H1 (cell line): ENCODE results near the gene CGB2. TPM values are rescaled to one million over a fixed set of nuclear protein-coding genes. Genes with fewer than 3 reads are reported as not detected.

Source experiments
- CTCF ChIA-PET: fragments of 300-600 bp; sonication (Branson Sonifier 250); formaldehyde crosslinking; loops from one replicate; lab custom pipeline; 2021; ENCODE audit not compliant: partially characterized antibody; lab: Charles Lee
- POLR2A ChIA-PET: fragments of 300-600 bp; sonication (Branson Sonifier 250); formaldehyde crosslinking; loops from one replicate; lab custom pipeline; 2021; ENCODE audit warnings: inconsistent platforms; ENCODE audit not compliant: partially characterized antibody; lab: Charles Lee
- DNase-seq, 2 experiments: peaks; one replicate each; pipeline versions ENCODE4 v3.0.0 to v3.0.0-alpha.2; 2010 to 2022; ENCODE audit warnings: low spot score in 2 of 2, low read depth in 1 of 2, mixed read lengths in 1 of 2
- FAIRE-seq: peaks from 2 replicates; lab custom pipeline; 2011; peaks lifted over from hg19 to GRCh38; lab: Jason Lieb, UNC
- H2AFZ ChIP-seq: 2 replicates; pipeline ENCODE4 v1.8.1; 2012; ENCODE audit warnings: low read length, inconsistent platforms
- H2AK5ac ChIP-seq: 2 replicates; pipeline ENCODE4 v1.6.1; 2013; ENCODE audit warnings: low read depth, low read length
- H2BK120ac ChIP-seq: replicated peaks from 2 replicates; pipeline ENCODE3; 2013; ENCODE audit warnings: low read depth, low read length, inconsistent platforms
- H2BK12ac ChIP-seq: 2 replicates; pipeline ENCODE4 v1.6.1; 2013; ENCODE audit warnings: low read depth, low read length
- H2BK15ac ChIP-seq: 2 replicates; pipeline ENCODE4 v1.6.1; 2013; ENCODE audit warnings: low read length
- H2BK20ac ChIP-seq: 2 replicates; pipeline ENCODE4 v1.6.1; 2013; ENCODE audit warnings: low read length
- H2BK5ac ChIP-seq: 2 replicates; pipeline ENCODE4 v1.6.1; 2013; ENCODE audit warnings: low read depth, low read length
- H3K14ac ChIP-seq: 2 replicates; pipeline ENCODE4 v1.6.1; 2013; ENCODE audit warnings: inconsistent platforms; ENCODE audit not compliant: insufficient read length
- H3K18ac ChIP-seq: 2 replicates; pipeline ENCODE4 v1.6.1; 2013; ENCODE audit warnings: low read length; ENCODE audit errors: extremely low read depth
- H3K23ac ChIP-seq: 2 replicates; pipeline ENCODE4 v1.6.1; 2013; ENCODE audit warnings: inconsistent platforms; ENCODE audit not compliant: insufficient read length
- H3K23me2 ChIP-seq: 2 replicates; pipeline ENCODE4 v1.6.1; 2013; ENCODE audit warnings: low read depth, low read length
- H3K27ac ChIP-seq: 2 replicates; pipeline ENCODE4 v1.6.1; 2011; ENCODE audit warnings: low read depth, low read length, inconsistent platforms
- H3K27me3 ChIP-seq, 4 experiments: replicated peaks in 1 of 4; 1 replicate in 1 of 4; 2 replicates in 3 of 4; pipeline versions ENCODE4 v1.6.1 to v1.8.1; 2011 to 2013; ENCODE audit warnings: low read length in 3 of 4, mild to moderate bottlenecking in 3 of 4, inconsistent platforms in 2 of 4, mixed read lengths in 2 of 4, moderate library complexity in 1 of 4; ENCODE audit not compliant: control insufficient read depth in 3 of 4, insufficient read depth in 3 of 4; ENCODE audit errors: extremely low read depth in 1 of 4
- H3K36me3 ChIP-seq, 4 experiments: 2 replicates each; pipeline versions ENCODE4 v1.6.1 to v1.8.1; 2011 to 2013; ENCODE audit warnings: mild to moderate bottlenecking in 4 of 4, low read length in 3 of 4, moderate library complexity in 2 of 4, control low read depth in 1 of 4, inconsistent platforms in 1 of 4; ENCODE audit not compliant: insufficient read depth in 4 of 4, control insufficient read depth in 2 of 4
- H3K4ac ChIP-seq: replicated peaks from 2 replicates; pipeline ENCODE3; 2013; ENCODE audit warnings: low read length, low read depth, mixed read lengths, inconsistent platforms; ENCODE audit not compliant: insufficient read length
- H3K4me1 ChIP-seq, 4 experiments: replicated peaks in 1 of 4; 1 replicate in 1 of 4; 2 replicates in 3 of 4; pipeline versions ENCODE4 v1.6.1 to v1.8.1; 2011 to 2013; ENCODE audit warnings: low read length in 3 of 4, inconsistent platforms in 2 of 4, mixed read lengths in 1 of 4; ENCODE audit not compliant: insufficient read depth in 4 of 4, control insufficient read depth in 3 of 4
- H3K4me2 ChIP-seq, 2 experiments: 2 replicates each; pipeline versions ENCODE4 v1.6.1 to v1.8.1; 2011 to 2013; ENCODE audit warnings: low read depth in 2 of 2, low read length in 2 of 2, control low read depth in 1 of 2, inconsistent platforms in 1 of 2, mild to moderate bottlenecking in 1 of 2; ENCODE audit not compliant: insufficient read depth in 1 of 2
- H3K4me3 ChIP-seq, 4 experiments: fragments of 200-600, 300-600 bp in 1 of 4; sonication (generic), shearing (Covaris generic), sonication (Bioruptor Twin) in 1 of 4; 2 replicates each; pipeline versions ENCODE4 v1.5.1 to v1.8.1; 2011 to 2016; ENCODE audit warnings: low read length in 4 of 4, low read depth in 3 of 4, control low read depth in 2 of 4, inconsistent platforms in 2 of 4, mild to moderate bottlenecking in 2 of 4, mixed read lengths in 1 of 4, moderate library complexity in 1 of 4; ENCODE audit not compliant: insufficient read depth in 2 of 4; ENCODE audit errors: extremely low read depth in 1 of 4
- H3K56ac ChIP-seq: replicated peaks from 2 replicates; pipeline ENCODE3; 2013; ENCODE audit warnings: low read depth, mild to moderate bottlenecking, mixed read lengths, low read length, inconsistent platforms; ENCODE audit not compliant: insufficient read length
- H3K79me1 ChIP-seq: 2 replicates; pipeline ENCODE4 v1.6.1; 2013; ENCODE audit warnings: low read depth, low read length, control low read depth
- H3K79me2 ChIP-seq, 2 experiments: 2 replicates each; pipeline versions ENCODE4 v1.6.1 to v1.8.1; 2012 to 2013; ENCODE audit warnings: low read length in 2 of 2, mild to moderate bottlenecking in 2 of 2, inconsistent platforms in 1 of 2; ENCODE audit not compliant: insufficient read depth in 2 of 2, control insufficient read depth in 1 of 2
- H3K9ac ChIP-seq, 4 experiments: replicated peaks in 1 of 4; 1 replicate in 1 of 4; 2 replicates in 3 of 4; pipeline versions ENCODE4 v1.6.1 to v1.8.1; 2011 to 2013; ENCODE audit warnings: low read depth in 3 of 4, low read length in 3 of 4, control low read depth in 2 of 4, mild to moderate bottlenecking in 2 of 4, moderate library complexity in 2 of 4, inconsistent platforms in 1 of 4; ENCODE audit errors: extremely low read depth in 1 of 4
- H3K9me3 ChIP-seq, 2 experiments: 2 replicates each; pipeline versions ENCODE4 v1.6.1 to v1.8.1; 2012 to 2013; ENCODE audit warnings: mild to moderate bottlenecking in 2 of 2, moderate library complexity in 2 of 2, control low read depth in 1 of 2, inconsistent platforms in 1 of 2, low read depth in 1 of 2, low read length in 1 of 2, mixed read lengths in 1 of 2; ENCODE audit not compliant: insufficient read depth in 2 of 2
- H4K20me1 ChIP-seq, 2 experiments: replicated peaks in 1 of 2; 2 replicates each; pipeline versions ENCODE3 to v1.8.1; 2011 to 2013; ENCODE audit warnings: inconsistent platforms in 2 of 2, low read length in 2 of 2, mild to moderate bottlenecking in 1 of 2; ENCODE audit not compliant: insufficient read depth in 2 of 2, control insufficient read depth in 1 of 2
- H4K5ac ChIP-seq: 2 replicates; pipeline ENCODE4 v1.6.1; 2013; ENCODE audit warnings: low read length, low read depth, mixed read lengths, inconsistent platforms; ENCODE audit not compliant: insufficient read length
- H4K8ac ChIP-seq: 2 replicates; pipeline ENCODE4 v1.8.0; 2013; ENCODE audit warnings: mild to moderate bottlenecking, moderate library complexity, low read length, inconsistent platforms; ENCODE audit not compliant: insufficient read depth; ENCODE audit errors: extremely low read depth
- H4K91ac ChIP-seq: replicated peaks from 2 replicates; pipeline ENCODE3; 2013; ENCODE audit warnings: low read length, mixed read lengths, inconsistent platforms; ENCODE audit not compliant: insufficient read length
- EP300 ChIP-seq, 2 experiments: IDR thresholded peaks; 1 replicate in 1 of 2; 2 replicates in 1 of 2; pipeline ENCODE4 v1.6.1; 2011 to 2012; ENCODE audit warnings: low read depth in 2 of 2, low read length in 2 of 2, mild to moderate bottlenecking in 2 of 2, borderline replicate concordance in 1 of 2, inconsistent platforms in 1 of 2, moderate library complexity in 1 of 2
- KDM1A ChIP-seq: fragments of 200-600, 300-600 bp; sonication (generic); IDR thresholded peaks from 2 replicates; pipeline ENCODE4 v1.7.1; 2016; ENCODE audit warnings: mild to moderate bottlenecking, low read length, borderline replicate concordance
- MAX ChIP-seq: IDR thresholded peaks from 2 replicates; pipeline ENCODE4 v1.6.1; 2012; ENCODE audit warnings: inconsistent platforms
- RAD21 ChIP-seq, 2 experiments: IDR thresholded peaks in 1 of 2; conservative IDR thresholded peaks in 1 of 2; 2 replicates each; pipeline ENCODE4 v1.6.1; 2011; ENCODE audit warnings: low read depth in 2 of 2, low read length in 2 of 2, improper control_type of control experiment in 1 of 2, inconsistent platforms in 1 of 2, mild to moderate bottlenecking in 1 of 2, moderate library complexity in 1 of 2
- RXRA ChIP-seq: IDR thresholded peaks from 2 replicates; pipeline ENCODE4 v1.6.1; 2011; ENCODE audit warnings: low read depth, mild to moderate bottlenecking, low read length, moderate library complexity; ENCODE audit not compliant: insufficient read depth
- SIN3A ChIP-seq, 2 experiments: IDR thresholded peaks in 1 of 2; conservative IDR thresholded peaks in 1 of 2; 2 replicates each; pipeline ENCODE4 v1.6.1; 2011 to 2012; ENCODE audit warnings: low read length in 2 of 2, improper control_type of control experiment in 1 of 2, low read depth in 1 of 2, mild to moderate bottlenecking in 1 of 2
- TAF7 ChIP-seq: optimal IDR thresholded peaks from 2 replicates; pipeline ENCODE3; 2011; ENCODE audit warnings: low read depth, mild to moderate bottlenecking, inconsistent platforms, low read length, moderate library complexity, borderline replicate concordance
- WGBS, 2 experiments: shearing (Covaris generic) in 1 of 2; methylation state at CpG; one replicate each; pipeline versions ENCODE4 v1.1.6 to v1.1.7; 2013 to 2015; ENCODE audit warnings: low lambda C conversion rate in 2 of 2, mixed read lengths in 2 of 2, inconsistent platforms in 1 of 2, low coverage in 1 of 2, missing lambda C conversion rate in 1 of 2; ENCODE audit not compliant: insufficient replicate concordance in 2 of 2, insufficient coverage in 1 of 2, insufficient read length in 1 of 2; ENCODE audit errors: extremely low coverage in 1 of 2, missing lambda C conversion rate in 1 of 2; 5-methylcytosine and 5-hydroxymethylcytosine counted together
- polyA plus RNA-seq, 7 experiments: library from polyadenylated mRNA; depleted of rRNA in 3 of 7; stranded (reverse) in 5 of 7; unstranded in 2 of 7; fragments of >200 nt in 5 of 7; fragments of 200-250 nt in 2 of 7; gene quantifications; 1 replicate in 5 of 7; 2 replicates in 1 of 7; 4 replicates in 1 of 7; pipeline versions ENCODE4 v1.2.1 to v1.2.3, GENCODE V29; 2011 to 2013; ENCODE audit warnings: missing spikeins in 2 of 7, mixed read lengths in 2 of 7
- total RNA-seq: library from RNA; stranded (reverse); fragmentation: NEBNext Ultra II Directional; extraction: Animal tissue kit (Norgen Biotek cat#: 25700); gene quantifications from 2 replicates; pipeline ENCODE4 v1.2.1, GENCODE V29; 2021
- TF ChIP-seq, protein P1 (sequence below): IDR thresholded peaks from 2 replicates; pipeline ENCODE4 v1.6.1; 2012; ENCODE audit warnings: inconsistent platforms

The CGB2 gene
- total and polyA plus RNA-seq, 2 of the 8 experiments (the other 6 are each of a cell fraction or from before 2014, with no cell fraction given): 0.71 to 3.2 TPM

GRCh38 chr19:48997972-48998371 is 33.7 kb upstream of the CGB2 start:
- H3K27me3 ChIP-seq: no peaks in the 10 kb centered on the region
- WGBS, 2 experiments: 73% methylated on average over 5 of the region's 5 CpGs; no CpG with 5 or more reads in 1 of the 2 experiments
- no peak for TF ChIP-seq EP300 (IDR thresholded peaks at IDR 0.05; ENCODE audit: borderline replicate concordance in 1 of 2, low read depth in 2 of 2, low read length in 2 of 2)
- TF ChIP-seq, protein P1, sequence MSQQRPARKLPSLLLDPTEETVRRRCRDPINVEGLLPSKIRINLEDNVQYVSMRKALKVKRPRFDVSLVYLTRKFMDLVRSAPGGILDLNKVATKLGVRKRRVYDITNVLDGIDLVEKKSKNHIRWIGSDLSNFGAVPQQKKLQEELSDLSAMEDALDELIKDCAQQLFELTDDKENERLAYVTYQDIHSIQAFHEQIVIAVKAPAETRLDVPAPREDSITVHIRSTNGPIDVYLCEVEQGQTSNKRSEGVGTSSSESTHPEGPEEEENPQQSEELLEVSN: no peak
- TF ChIP-seq KDM1A: no peak
- no peak for TF ChIP-seq SIN3A (conservative IDR thresholded peaks at IDR 0.05 in 1 of 2, IDR thresholded peaks at IDR 0.05 in 1 of 2; ENCODE audit: low read depth in 1 of 2, low read length in 2 of 2)
- TF ChIP-seq MAX: peak; percentile 43; the same call in 1 of the 2 replicates
- TF ChIP-seq TAF7: no peak
- TF ChIP-seq RXRA: no peak
- TF ChIP-seq RAD21 (IDR thresholded peaks at IDR 0.05 in 1 of 2, conservative IDR thresholded peaks at IDR 0.05 in 1 of 2; ENCODE audit: low read depth in 2 of 2, low read length in 2 of 2): peak; percentile 36 to 53; a peak in 3 of 4 replicates

More at GRCh38 chr19:48997972-48998371, 33.7 kb upstream of the CGB2 start:
- peaks cover 4 to 6% of the 10 kb centered on the region in 2 experiments for H4K20me1 ChIP-seq
- H2BK12ac ChIP-seq: no peak overlapping the region
- H4K5ac ChIP-seq: no peak overlapping the region
- DNase-seq: peak in 1 of 2 experiments; percentile 93
- no peak overlapping the region for H3K4ac ChIP-seq
- H3K18ac ChIP-seq: no peak overlapping the region
- no peak overlapping the region for H3K9ac ChIP-seq
- peaks cover 0 to 6% (median 3%) of the 10 kb centered on the region in 4 experiments; a peak in 2 of 7 replicates for H3K4me1 ChIP-seq
- H3K23me2 ChIP-seq: peaks cover 4% of the 10 kb centered on the region; the same call in 1 of the 2 replicates
- no peak overlapping the region for H2BK20ac ChIP-seq
- no peak overlapping the region for H3K14ac ChIP-seq
- no peak overlapping the region for H2BK15ac ChIP-seq
- peaks cover 0 to 6% (median 2%) of the 10 kb centered on the region in 4 experiments; a peak in 5 of 8 replicates for H3K36me3 ChIP-seq
- H3K79me1 ChIP-seq: peaks cover 10% of the 10 kb centered on the region
- no peaks in the 10 kb centered on the region for H3K9me3 ChIP-seq
- H2AK5ac ChIP-seq: no peak overlapping the region
- no peak overlapping the region for H3K56ac ChIP-seq
- CTCF ChIA-PET: interaction anchor here (0.9 to 6.2 kb wide), 27 partner anchors 9 to 330 kb away, joined by 3 to 66 read pairs (median 5); partner anchors contain the start of genes CGB2, KCNA7, LHB and NTF4
- no peak overlapping the region for H3K4me2 ChIP-seq
- no peak overlapping the region for H4K8ac ChIP-seq
- no peak overlapping the region for H2BK5ac ChIP-seq
- H3K79me2 ChIP-seq: peaks cover 11 to 26% of the 10 kb centered on the region in 2 experiments; a peak in 3 of 4 replicates
- no peak overlapping the region for H2BK120ac ChIP-seq
- no peak overlapping the region for H3K23ac ChIP-seq
- H2AFZ ChIP-seq: no peak overlapping the region
- H3K27ac ChIP-seq: no peak overlapping the region
- no peak overlapping the region for H4K91ac ChIP-seq
- no peak for FAIRE-seq
- POLR2A ChIA-PET: interaction anchor here (0.8 to 1.1 kb wide), 4 partner anchors 14 to 34 kb away, joined by 3 read pairs; a partner anchor contains a TSS
- no peak overlapping the region for H3K4me3 ChIP-seq
